IgD-negative memory B cell (primary cell): ENCODE data around the gene HCN3. TPM values are rescaled to one million over a fixed set of nuclear protein-coding genes. Genes with fewer than 3 reads are reported as not detected.

Experiments
- polyA plus RNA-seq: library from polyadenylated mRNA; unstranded; fragments of 300-500 nt; fragmentation: Illumina TruSeq; gene quantifications from one replicate; pipeline ENCODE4 v1.2.3, GENCODE V29; 2021

HCN3 gene
- polyA plus RNA-seq, 1 donor from 2014 or later: 2.3 TPM

Other genes with a start within 250 kb of the HCN3 start
- not detected for gene DCST2, start 243.7 kb upstream of the HCN3 start, polyA plus RNA-seq
- not detected for gene DCST1, start 243.6 kb upstream of the HCN3 start, polyA plus RNA-seq
- gene ADAM15, start 226.1 kb upstream of the HCN3 start, polyA plus RNA-seq: 8.0 TPM
- gene EFNA4, start 213.7 kb upstream of the HCN3 start, polyA plus RNA-seq: 8.5 TPM
- 1.3 TPM for gene EFNA3, start 198.6 kb upstream of the HCN3 start, polyA plus RNA-seq
- not detected for gene EFNA1, start 149.6 kb upstream of the HCN3 start, polyA plus RNA-seq
- 72.9 TPM for gene SLC50A1, start 141.6 kb upstream of the HCN3 start, polyA plus RNA-seq
- gene DPM3, start 136.9 kb upstream of the HCN3 start, polyA plus RNA-seq: 83.9 TPM
- 420 TPM for gene KRTCAP2, start 104.2 kb upstream of the HCN3 start, polyA plus RNA-seq
- gene TRIM46, start 103.6 kb upstream of the HCN3 start, polyA plus RNA-seq: 0.14 TPM
- 1.4 TPM for gene THBS3, start 69.6 kb upstream of the HCN3 start, polyA plus RNA-seq
- gene MTX1, start 68.8 kb upstream of the HCN3 start, polyA plus RNA-seq: 41.7 TPM
- gene ENTREP3, start 22.0 kb upstream of the HCN3 start, polyA plus RNA-seq: 1.7 TPM
- gene SCAMP3, start 15.1 kb upstream of the HCN3 start, polyA plus RNA-seq: 144 TPM
- 19.7 TPM for gene CLK2, start 4.0 kb upstream of the HCN3 start, polyA plus RNA-seq
- not detected for gene PKLR, start 24.0 kb downstream of the HCN3 start, polyA plus RNA-seq
- 120 TPM for gene FDPS, start 31.4 kb downstream of the HCN3 start, polyA plus RNA-seq
- 8.9 TPM for gene RUSC1, start 43.4 kb downstream of the HCN3 start, polyA plus RNA-seq